ENCODE measurements around the gene YPEL1.
"Not testable (repeated sequence)": the region's sequence is repeated elsewhere in the genome, so short reads cannot be mapped to it uniquely, and the experiment has no call there.

DNA sequence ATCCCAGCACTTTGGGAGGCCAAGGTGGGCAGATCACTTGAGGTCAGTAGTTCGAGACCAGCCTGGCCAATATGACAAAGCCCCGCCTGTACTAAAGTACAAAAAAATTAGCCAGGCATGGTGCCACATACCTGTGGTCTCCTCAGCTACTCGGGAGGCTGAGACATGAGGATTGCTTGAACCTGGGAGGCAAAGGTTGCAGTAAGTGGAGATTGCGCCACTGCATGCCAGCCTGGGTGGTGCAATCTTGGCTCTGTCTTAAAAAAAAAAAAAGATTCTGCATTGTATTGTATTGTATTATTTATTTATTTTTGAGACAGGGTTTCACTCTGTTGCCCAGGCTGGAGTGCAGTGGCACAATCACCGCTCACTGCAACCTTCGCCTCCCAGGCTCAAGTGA is 9.3 kb upstream of the YPEL1 start:
- TF ChIP-seq, protein P1, sequence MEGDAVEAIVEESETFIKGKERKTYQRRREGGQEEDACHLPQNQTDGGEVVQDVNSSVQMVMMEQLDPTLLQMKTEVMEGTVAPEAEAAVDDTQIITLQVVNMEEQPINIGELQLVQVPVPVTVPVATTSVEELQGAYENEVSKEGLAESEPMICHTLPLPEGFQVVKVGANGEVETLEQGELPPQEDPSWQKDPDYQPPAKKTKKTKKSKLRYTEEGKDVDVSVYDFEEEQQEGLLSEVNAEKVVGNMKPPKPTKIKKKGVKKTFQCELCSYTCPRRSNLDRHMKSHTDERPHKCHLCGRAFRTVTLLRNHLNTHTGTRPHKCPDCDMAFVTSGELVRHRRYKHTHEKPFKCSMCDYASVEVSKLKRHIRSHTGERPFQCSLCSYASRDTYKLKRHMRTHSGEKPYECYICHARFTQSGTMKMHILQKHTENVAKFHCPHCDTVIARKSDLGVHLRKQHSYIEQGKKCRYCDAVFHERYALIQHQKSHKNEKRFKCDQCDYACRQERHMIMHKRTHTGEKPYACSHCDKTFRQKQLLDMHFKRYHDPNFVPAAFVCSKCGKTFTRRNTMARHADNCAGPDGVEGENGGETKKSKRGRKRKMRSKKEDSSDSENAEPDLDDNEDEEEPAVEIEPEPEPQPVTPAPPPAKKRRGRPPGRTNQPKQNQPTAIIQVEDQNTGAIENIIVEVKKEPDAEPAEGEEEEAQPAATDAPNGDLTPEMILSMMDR (IDR thresholded peaks at IDR 0.05): not testable (repeated sequence)
- not testable (repeated sequence) for TF ChIP-seq POLR2A, POLR2AphosphoS5 (IDR thresholded peaks at IDR 0.05)

Data from suprapubic skin (tissue), 4 donors.